A673 (cell line): ENCODE results near the gene RAB23. TPM values are rescaled to one million over a fixed set of nuclear protein-coding genes. Genes with fewer than 3 reads are reported as not detected.

Experiments
- BruUV-seq: library from RNA; stranded (reverse); fragments of 400-500 nt; replicated peaks from 2 replicates; lab custom pipeline; 2021; lab: Mats Ljungman, UMichigan
- CTCF ChIA-PET: fragments of 300-600 bp; sonication (Branson Sonifier 250); formaldehyde crosslinking; loops from one replicate; lab custom pipeline; 2022; ENCODE audit warnings: antibody characterized with exemption; lab: Charles Lee
- POLR2A ChIA-PET: fragments of 300-600 bp; sonication (Branson Sonifier 250); formaldehyde crosslinking; loops from one replicate; lab custom pipeline; 2022; ENCODE audit warnings: antibody characterized with exemption; ENCODE audit not compliant: low non-redundant PET; lab: Charles Lee
- DNase-seq: peaks from one replicate; pipeline ENCODE4 v3.0.0-alpha.2; 2015; ENCODE audit warnings: low spot score
- H3K27ac ChIP-seq: fragments of 200-600 bp; sonication (generic); 2 replicates; pipeline ENCODE4 v1.5.1; 2016; ENCODE audit warnings: mixed run types, low read depth, mild to moderate bottlenecking, mixed read lengths, antibody characterized with exemption, low read length; ENCODE audit not compliant: poor library complexity, severe bottlenecking
- H3K27me3 ChIP-seq: fragments of 200-600 bp; sonication (generic); replicated peaks from 2 replicates; pipeline ENCODE4 v1.6.1; 2017; ENCODE audit warnings: mixed run types, low read depth, mild to moderate bottlenecking, mixed read lengths, antibody characterized with exemption, low read length; ENCODE audit not compliant: insufficient read depth, poor library complexity
- H3K36me3 ChIP-seq: fragments of 200-600 bp; sonication (generic); 2 replicates; pipeline ENCODE4 v1.6.1; 2016; ENCODE audit warnings: mixed run types, mild to moderate bottlenecking, mixed read lengths, antibody characterized with exemption, low read length; ENCODE audit not compliant: insufficient read depth, poor library complexity, severe bottlenecking
- H3K4me1 ChIP-seq: fragments of 200-600 bp; sonication (generic); 2 replicates; pipeline ENCODE4 v1.6.1; 2017; ENCODE audit warnings: mixed run types, mild to moderate bottlenecking, mixed read lengths, antibody characterized with exemption, low read length; ENCODE audit not compliant: insufficient read depth, poor library complexity, severe bottlenecking
- H3K4me3 ChIP-seq: fragments of 200-600 bp; sonication (generic); 2 replicates; pipeline ENCODE4 v1.5.1; 2016; ENCODE audit warnings: low read depth, mixed run types, mild to moderate bottlenecking, mixed read lengths, low read length; ENCODE audit not compliant: poor library complexity, severe bottlenecking
- H3K9me3 ChIP-seq: fragments of 200-600 bp; sonication (generic); 2 replicates; pipeline ENCODE4 v1.6.1; 2016; ENCODE audit warnings: mixed run types, low read depth, mild to moderate bottlenecking, mixed read lengths, antibody characterized with exemption, low read length; ENCODE audit not compliant: poor library complexity, severe bottlenecking
- EZH2 ChIP-seq: fragments of 200-600 bp; sonication (generic); IDR thresholded peaks from 2 replicates; pipeline ENCODE4 v1.6.1; 2017; ENCODE audit warnings: borderline replicate concordance, low read depth, mild to moderate bottlenecking, mixed read lengths, antibody characterized with exemption, low read length; ENCODE audit not compliant: poor library complexity, severe bottlenecking
- intact Hi-C: fragments of 100-400 bp; cut with micrococcal nuclease; formaldehyde crosslinking; loops from one replicate; pipeline ENCODE4 v1.10.0; 2022; ENCODE audit not compliant: unreplicated experiment
- total RNA-seq: library from RNA; stranded (reverse); gene quantifications from 2 replicates; pipeline ENCODE4 v1.2.3, GENCODE V29; 2021
- TF ChIP-seq, protein P1 (sequence below): fragments of 300-800, 200-600 bp; sonication (generic); conservative IDR thresholded peaks from 2 replicates; pipeline ENCODE4 v1.5.1; 2017; ENCODE audit warnings: low read depth, mild to moderate bottlenecking, antibody characterized with exemption, low read length, moderate library complexity, mixed read lengths

The RAB23 gene
- total RNA-seq, 1 experiment from 2014 or later: 17.8 TPM

DNA sequence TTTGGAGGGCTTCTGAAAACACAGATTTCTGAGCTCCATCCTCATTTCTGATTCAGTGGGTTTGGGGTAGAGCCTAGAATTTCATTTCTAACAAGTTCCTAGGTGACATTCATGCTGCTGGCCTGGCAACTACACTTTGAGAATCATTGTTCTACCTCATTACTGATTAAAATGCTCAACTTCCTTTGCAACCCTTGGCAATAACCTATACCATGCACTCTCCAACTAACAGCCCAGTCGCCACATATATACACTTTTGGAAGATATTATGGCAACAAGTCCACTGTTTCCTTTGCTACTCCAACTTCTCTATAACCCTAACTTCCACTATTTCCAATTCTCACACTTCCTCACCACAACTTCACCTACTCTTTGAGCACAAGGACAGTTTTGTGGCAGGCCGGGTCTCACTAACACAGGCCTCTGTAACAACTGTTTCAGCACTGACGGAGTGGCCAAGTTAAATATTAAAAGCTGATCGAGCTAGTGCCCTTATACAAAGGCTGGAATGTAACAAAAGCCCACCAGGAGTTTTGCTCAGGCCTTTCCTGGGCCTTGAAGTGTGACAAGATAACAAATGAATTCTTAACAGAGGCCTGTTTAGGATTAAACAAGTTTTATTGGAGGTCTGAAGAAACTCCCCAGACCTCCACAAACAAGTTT, 32.1 kb upstream of the RAB23 start:
- Histone ChIP-seq H3K4me1 (no peaks in the 10 kb centered on the region), H3K9me3 (no peaks in the 10 kb centered on the region), H3K4me3 (no peak overlapping the region), H3K27ac (no peak overlapping the region), H3K36me3 (no peaks in the 10 kb centered on the region), H3K27me3 (no peaks in the 10 kb centered on the region)
- ChIA-PET CTCF (no interaction called here), POLR2A (no interaction called here)
- intact Hi-C loops: no loop called here
- DNase-seq: no peak
- TF ChIP-seq, protein P1, sequence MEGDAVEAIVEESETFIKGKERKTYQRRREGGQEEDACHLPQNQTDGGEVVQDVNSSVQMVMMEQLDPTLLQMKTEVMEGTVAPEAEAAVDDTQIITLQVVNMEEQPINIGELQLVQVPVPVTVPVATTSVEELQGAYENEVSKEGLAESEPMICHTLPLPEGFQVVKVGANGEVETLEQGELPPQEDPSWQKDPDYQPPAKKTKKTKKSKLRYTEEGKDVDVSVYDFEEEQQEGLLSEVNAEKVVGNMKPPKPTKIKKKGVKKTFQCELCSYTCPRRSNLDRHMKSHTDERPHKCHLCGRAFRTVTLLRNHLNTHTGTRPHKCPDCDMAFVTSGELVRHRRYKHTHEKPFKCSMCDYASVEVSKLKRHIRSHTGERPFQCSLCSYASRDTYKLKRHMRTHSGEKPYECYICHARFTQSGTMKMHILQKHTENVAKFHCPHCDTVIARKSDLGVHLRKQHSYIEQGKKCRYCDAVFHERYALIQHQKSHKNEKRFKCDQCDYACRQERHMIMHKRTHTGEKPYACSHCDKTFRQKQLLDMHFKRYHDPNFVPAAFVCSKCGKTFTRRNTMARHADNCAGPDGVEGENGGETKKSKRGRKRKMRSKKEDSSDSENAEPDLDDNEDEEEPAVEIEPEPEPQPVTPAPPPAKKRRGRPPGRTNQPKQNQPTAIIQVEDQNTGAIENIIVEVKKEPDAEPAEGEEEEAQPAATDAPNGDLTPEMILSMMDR: no peak
- no peak for TF ChIP-seq EZH2
- BruUV-seq: no TSS peak

DNA sequence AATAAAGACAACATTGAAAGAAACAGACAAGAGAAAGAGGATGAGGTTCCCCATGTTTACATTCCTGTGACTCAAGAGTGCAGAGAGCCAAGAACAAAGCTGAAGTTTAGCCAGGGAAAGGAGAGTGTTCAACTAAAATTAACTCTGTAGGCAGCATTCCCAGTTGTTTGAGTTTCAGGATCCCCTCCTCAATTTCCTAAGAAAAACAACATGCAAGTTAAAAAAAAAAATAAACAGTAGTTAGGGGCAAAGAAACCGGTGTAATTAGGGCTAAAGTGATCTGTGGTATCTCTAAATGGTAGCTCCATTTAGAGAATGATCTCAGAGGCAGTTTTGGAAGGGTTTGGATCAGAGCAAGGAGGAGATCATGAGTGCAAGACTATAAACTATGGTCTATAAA, 30.9 kb upstream of the RAB23 start:
- Histone ChIP-seq H3K4me3 (no peak overlapping the region), H3K27me3 (no peaks in the 10 kb centered on the region), H3K9me3 (no peaks in the 10 kb centered on the region), H3K4me1 (no peaks in the 10 kb centered on the region), H3K36me3 (no peaks in the 10 kb centered on the region), H3K27ac (no peak overlapping the region)
- intact Hi-C loops: no loop called here
- ChIA-PET CTCF (no interaction called here), POLR2A (no interaction called here)
- BruUV-seq: no TSS peak
- no peak for DNase-seq
- TF ChIP-seq EZH2: no peak
- TF ChIP-seq, protein P1: no peak

DNA sequence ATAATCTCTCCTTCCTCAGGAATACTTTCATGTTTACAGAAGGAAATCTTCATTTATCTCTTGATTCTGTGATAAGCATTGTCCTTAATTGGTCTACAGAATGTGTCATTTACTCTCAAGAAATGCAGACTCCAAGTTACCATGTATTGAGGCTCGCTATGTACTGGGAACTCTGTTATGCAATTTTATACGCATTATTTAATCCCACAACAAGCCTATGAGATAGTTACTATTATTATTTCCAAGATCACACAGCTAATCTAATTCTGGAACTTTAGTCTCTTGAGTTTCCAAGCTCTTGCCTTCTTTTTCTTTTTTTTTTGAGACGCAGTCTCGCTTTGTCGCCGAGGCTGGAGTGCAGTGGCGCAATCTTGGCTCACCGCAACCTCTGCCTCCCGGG, 30.0 kb upstream of the RAB23 start:
- Histone ChIP-seq H3K4me1 (no peaks in the 10 kb centered on the region), H3K27ac (no peak overlapping the region), H3K36me3 (no peaks in the 10 kb centered on the region), H3K4me3 (no peak overlapping the region), H3K9me3 (no peaks in the 10 kb centered on the region), H3K27me3 (no peaks in the 10 kb centered on the region)
- DNase-seq: no peak
- ChIA-PET POLR2A (no interaction called here), CTCF (no interaction called here)
- BruUV-seq: no TSS peak
- intact Hi-C loops: no loop called here
- TF ChIP-seq, protein P1: no peak
- no peak for TF ChIP-seq EZH2
